GM12891 (cell line): ENCODE data around the gene LBHD1.

Source experiments
- POLR2A ChIP-seq: IDR thresholded peaks from 2 replicates; pipeline ENCODE4 v1.6.1; 2011; ENCODE audit warnings: low read depth, low read length, control low read depth
- POLR2AphosphoS5 ChIP-seq: IDR thresholded peaks from 2 replicates; pipeline ENCODE4 v1.6.1; 2011; ENCODE audit warnings: low read depth, low read length, control low read depth
- POU2F2 ChIP-seq: IDR thresholded peaks from 2 replicates; pipeline ENCODE4 v1.6.1; 2011; ENCODE audit warnings: low read depth, mild to moderate bottlenecking, control low read depth, low read length, moderate library complexity
- SPI1 ChIP-seq: IDR thresholded peaks from 2 replicates; pipeline ENCODE4 v1.6.1; 2011; ENCODE audit warnings: low read depth, low read length, control low read depth
- TAF1 ChIP-seq: IDR thresholded peaks from 2 replicates; pipeline ENCODE4 v1.6.1; 2011; ENCODE audit warnings: low read depth, low read length, control low read depth

DNA sequence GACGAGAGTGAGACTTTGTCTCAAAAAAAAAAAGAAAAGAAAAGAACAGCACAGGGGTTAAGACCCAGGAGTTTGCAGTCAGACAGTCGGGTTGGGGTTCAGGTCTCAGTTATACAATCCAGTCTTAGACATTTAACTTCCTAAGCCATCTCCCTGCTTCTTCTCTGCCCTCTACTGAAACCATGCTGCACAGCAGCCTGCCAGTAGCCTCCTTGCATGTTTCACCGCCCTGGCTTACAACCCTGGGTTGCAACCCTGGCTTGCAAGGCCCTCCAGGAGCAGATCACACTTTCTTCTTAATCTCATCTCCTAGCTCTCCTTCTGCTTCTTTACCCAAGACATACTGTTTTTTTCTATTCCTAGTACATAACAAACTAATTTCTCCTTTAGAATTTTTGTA is 44.4 kb downstream of the LBHD1 start:
- TF ChIP-seq POLR2A (no peak), TAF1 (no peak), SPI1 (no peak), POLR2AphosphoS5 (no peak), POU2F2 (no peak)
